IMR-90 (cell line): ENCODE data around the gene ATP9B. TPM values are rescaled to one million over a fixed set of nuclear protein-coding genes. Genes with fewer than 3 reads are reported as not detected.

ENCODE experiments used
- ATAC-seq: fragments of 200-7000 bp; cut with Tn5 transposase; 2 replicates; pipeline ENCODE4 v1.9.1; 2020; ENCODE audit warnings: low read depth, mild to moderate bottlenecking, moderate library complexity
- BruUV-seq: library from RNA; stranded (reverse); fragments of 400-500 nt; replicated peaks from 2 replicates; lab custom pipeline; 2021; lab: Mats Ljungman, UMichigan
- CTCF ChIA-PET: fragments of 300-600 bp; formaldehyde crosslinking; extraction: SDS; loops from one replicate; lab custom pipeline; 2021; ENCODE audit warnings: antibody characterized with exemption; lab: Yijun Ruan, JAX
- POLR2A ChIA-PET: fragments of 300-600 bp; sonication (Branson Sonifier 250); formaldehyde crosslinking; loops from one replicate; lab custom pipeline; 2022; ENCODE audit warnings: antibody characterized with exemption; ENCODE audit not compliant: unreplicated experiment; lab: Charles Lee
- DNase-seq: peaks from one replicate; pipeline ENCODE4 v3.0.0; 2013
- H2AFZ ChIP-seq: replicated peaks from 2 replicates; pipeline ENCODE3; 2013; ENCODE audit warnings: low read length, mild to moderate bottlenecking; ENCODE audit not compliant: poor library complexity
- H2AK5ac ChIP-seq: 2 replicates; pipeline ENCODE4 v1.6.1; 2013; ENCODE audit warnings: low read depth, low read length, inconsistent platforms
- H2AK9ac ChIP-seq: replicated peaks from 2 replicates; pipeline ENCODE3; 2013; ENCODE audit warnings: mild to moderate bottlenecking, low read depth, low read length, moderate library complexity; ENCODE audit not compliant: poor library complexity
- H2BK120ac ChIP-seq: 2 replicates; pipeline ENCODE4 v1.6.1; 2013; ENCODE audit warnings: low read depth, low read length, inconsistent platforms
- H2BK15ac ChIP-seq: 3 replicates; pipeline ENCODE4 v1.6.1; 2013; ENCODE audit warnings: low read depth, low read length, inconsistent platforms
- H2BK20ac ChIP-seq: 2 replicates; pipeline ENCODE4 v1.6.1; 2013; ENCODE audit warnings: low read depth, mild to moderate bottlenecking, inconsistent platforms, low read length, moderate library complexity
- H2BK5ac ChIP-seq: 2 replicates; pipeline ENCODE4 v1.6.1; 2013; ENCODE audit warnings: mild to moderate bottlenecking, low read depth, low read length, inconsistent platforms; ENCODE audit not compliant: poor library complexity, severe bottlenecking
- H3K14ac ChIP-seq: replicated peaks from 2 replicates; pipeline ENCODE4 v1.6.1; 2013; ENCODE audit warnings: low read depth, low read length, inconsistent platforms
- H3K18ac ChIP-seq: 2 replicates; pipeline ENCODE4 v1.6.1; 2013; ENCODE audit warnings: low read depth, low read length, control low read depth
- H3K23ac ChIP-seq: 2 replicates; pipeline ENCODE4 v1.6.1; 2013; ENCODE audit warnings: low read depth, low read length, inconsistent platforms
- H3K27ac ChIP-seq: 2 replicates; pipeline ENCODE4 v1.5.1; 2013; ENCODE audit warnings: mild to moderate bottlenecking, control low read depth, low read length; ENCODE audit not compliant: insufficient read depth
- H3K27me3 ChIP-seq: 2 replicates; pipeline ENCODE4 v1.6.1; 2013; ENCODE audit warnings: low read length; ENCODE audit not compliant: control insufficient read depth, insufficient read depth
- H3K36me3 ChIP-seq: 2 replicates; pipeline ENCODE4 v1.6.1; 2013; ENCODE audit warnings: low read length, mixed read lengths; ENCODE audit not compliant: control insufficient read depth, insufficient read depth
- H3K4ac ChIP-seq: 2 replicates; pipeline ENCODE4 v1.6.1; 2013; ENCODE audit warnings: low read depth, low read length, inconsistent platforms
- H3K4me1 ChIP-seq: 2 replicates; pipeline ENCODE4 v1.6.1; 2013; ENCODE audit warnings: low read length, mixed read lengths; ENCODE audit not compliant: control insufficient read depth, insufficient read depth
- H3K4me2 ChIP-seq: 2 replicates; pipeline ENCODE4 v1.6.1; 2013; ENCODE audit warnings: low read depth, mild to moderate bottlenecking, control low read depth, low read length, moderate library complexity
- H3K4me3 ChIP-seq: 2 replicates; pipeline ENCODE4 v1.5.1; 2013; ENCODE audit warnings: low read depth, mild to moderate bottlenecking, control low read depth, low read length, moderate library complexity; ENCODE audit not compliant: insufficient read depth
- H3K56ac ChIP-seq: 2 replicates; pipeline ENCODE4 v1.6.1; 2013; ENCODE audit warnings: low read length, inconsistent platforms; ENCODE audit not compliant: insufficient read depth; ENCODE audit errors: extremely low read depth
- H3K79me1 ChIP-seq, 2 experiments: 2 replicates each; pipeline ENCODE4 v1.6.1; 2013; ENCODE audit warnings: low read length in 2 of 2, inconsistent platforms in 1 of 2, low read depth in 1 of 2
- H3K9ac ChIP-seq: 2 replicates; pipeline ENCODE4 v1.6.1; 2013; ENCODE audit warnings: low read depth, low read length, control low read depth
- H3K9me1 ChIP-seq: 2 replicates; pipeline ENCODE4 v1.6.1; 2013; ENCODE audit warnings: low read length, inconsistent platforms; ENCODE audit not compliant: insufficient read depth
- H3K9me3 ChIP-seq: 2 replicates; pipeline ENCODE4 v1.6.1; 2013; ENCODE audit warnings: low read length; ENCODE audit not compliant: control insufficient read depth, insufficient read depth
- H4K20me1 ChIP-seq: 2 replicates; pipeline ENCODE4 v1.6.1; 2013; ENCODE audit warnings: low read length, inconsistent platforms; ENCODE audit not compliant: insufficient read depth
- H4K5ac ChIP-seq: 2 replicates; pipeline ENCODE4 v1.6.1; 2013; ENCODE audit warnings: mild to moderate bottlenecking, low read depth, low read length, control low read depth
- H4K8ac ChIP-seq, 2 experiments: 2 replicates each; pipeline ENCODE4 v1.6.1; 2013; ENCODE audit warnings: low read depth in 2 of 2, low read length in 2 of 2, control low read depth in 1 of 2, inconsistent platforms in 1 of 2
- H4K91ac ChIP-seq: 2 replicates; pipeline ENCODE4 v1.6.1; 2013; ENCODE audit warnings: low read depth, low read length, inconsistent platforms; ENCODE audit not compliant: insufficient read depth
- BHLHE40 ChIP-seq: fragments of 150-350 bp; IDR thresholded peaks from 2 replicates; pipeline ENCODE4 v1.6.1; 2016; ENCODE audit warnings: mild to moderate bottlenecking, low read depth, low read length
- CEBPB ChIP-seq: IDR thresholded peaks from 2 replicates; pipeline ENCODE4 v1.6.1; 2012; ENCODE audit warnings: low read depth, low read length, improper control_type of control experiment
- CTCF ChIP-seq: conservative IDR thresholded peaks from 2 replicates; pipeline ENCODE4 v1.5.1; 2012; ENCODE audit warnings: mild to moderate bottlenecking, low read depth, low read length, improper control_type of control experiment
- FOS ChIP-seq: fragments of 150-350 bp; IDR thresholded peaks from 2 replicates; pipeline ENCODE4 v1.6.1; 2016; ENCODE audit warnings: low read depth, low read length
- MAFK ChIP-seq: IDR thresholded peaks from 2 replicates; pipeline ENCODE4 v1.6.1; 2012; ENCODE audit warnings: low read depth, low read length, improper control_type of control experiment
- MAZ ChIP-seq: IDR thresholded peaks from 2 replicates; pipeline ENCODE4 v1.6.1; 2012; ENCODE audit warnings: low read depth, mild to moderate bottlenecking, low read length, improper control_type of control experiment, moderate library complexity, borderline replicate concordance
- NFE2L2 ChIP-seq: fragments of 150-350 bp; IDR thresholded peaks from 2 replicates; pipeline ENCODE4 v1.6.1; 2016; ENCODE audit warnings: low read depth, mild to moderate bottlenecking, low read length
- POLR2A ChIP-seq: IDR thresholded peaks from 2 replicates; pipeline ENCODE4 v1.6.1; 2012; ENCODE audit warnings: mild to moderate bottlenecking, low read depth, low read length
- RAD21 ChIP-seq: IDR thresholded peaks from 2 replicates; pipeline ENCODE4 v1.6.1; 2012; ENCODE audit warnings: low read length, improper control_type of control experiment
- RCOR1 ChIP-seq: IDR thresholded peaks from 2 replicates; pipeline ENCODE4 v1.6.1; 2012; ENCODE audit warnings: mild to moderate bottlenecking, low read length, improper control_type of control experiment; ENCODE audit not compliant: insufficient replicate concordance
- RFX5 ChIP-seq: IDR thresholded peaks from 2 replicates; pipeline ENCODE4 v1.8.0; 2012; ENCODE audit warnings: low read depth, mild to moderate bottlenecking, low read length, moderate library complexity
- SMC3 ChIP-seq: fragments of 150-350 bp; IDR thresholded peaks from 2 replicates; pipeline ENCODE4 v1.6.1; 2016; ENCODE audit warnings: low read depth, mild to moderate bottlenecking, antibody characterized with exemption, low read length, moderate library complexity
- WGBS, 2 experiments: methylation state at CpG; one replicate each; pipeline versions ENCODE4 v1.1.5 to v1.1.7; 2013; ENCODE audit warnings: missing lambda C conversion rate in 2 of 2; ENCODE audit not compliant: insufficient read length in 1 of 2; ENCODE audit errors: extremely low coverage in 2 of 2; 5-methylcytosine and 5-hydroxymethylcytosine counted together
- dilution Hi-C: fragments of 300-500 bp; cut with HindIII; formaldehyde crosslinking; loops from one replicate; pipeline ENCODE4 v1.14.3; 2018; ENCODE audit warnings: low sequenced_read_pairs; ENCODE audit not compliant: unreplicated experiment
- in situ Hi-C: fragments of 300-500 bp; cut with MboI; formaldehyde crosslinking; loops from 3 replicates; pipeline ENCODE4 v1.14.3; 2019; ENCODE audit warnings: low sequenced_read_pairs, inconsistent platforms, mixed read lengths
- intact Hi-C: fragments of 100-400 bp; cut with micrococcal nuclease; formaldehyde crosslinking; loops from 2 replicates; pipeline ENCODE4 v1.10.0; 2022
- polyA plus RNA-seq, 3 experiments: library from polyadenylated mRNA; depleted of rRNA; stranded (reverse); fragments of >200 nt; gene quantifications; 2 replicates each; pipeline ENCODE4 v1.2.3, GENCODE V29; 2012; ENCODE audit warnings: low replicate concordance in 1 of 3
- total RNA-seq: library from RNA; depleted of rRNA; stranded (reverse); fragments of >200 nt; gene quantifications from 2 replicates; pipeline ENCODE4 v1.2.3, GENCODE V29; 2012
- TF ChIP-seq, protein P1 (sequence below): fragments of 150-350 bp; IDR thresholded peaks from 2 replicates; pipeline ENCODE4 v1.6.1; 2017; ENCODE audit warnings: mild to moderate bottlenecking, antibody characterized with exemption, low read length, low read depth

The ATP9B gene
- total and polyA plus RNA-seq, 2 of the 4 experiments (the other 2 are of a cell fraction) = 11.0 to 11.5 TPM

DNA sequence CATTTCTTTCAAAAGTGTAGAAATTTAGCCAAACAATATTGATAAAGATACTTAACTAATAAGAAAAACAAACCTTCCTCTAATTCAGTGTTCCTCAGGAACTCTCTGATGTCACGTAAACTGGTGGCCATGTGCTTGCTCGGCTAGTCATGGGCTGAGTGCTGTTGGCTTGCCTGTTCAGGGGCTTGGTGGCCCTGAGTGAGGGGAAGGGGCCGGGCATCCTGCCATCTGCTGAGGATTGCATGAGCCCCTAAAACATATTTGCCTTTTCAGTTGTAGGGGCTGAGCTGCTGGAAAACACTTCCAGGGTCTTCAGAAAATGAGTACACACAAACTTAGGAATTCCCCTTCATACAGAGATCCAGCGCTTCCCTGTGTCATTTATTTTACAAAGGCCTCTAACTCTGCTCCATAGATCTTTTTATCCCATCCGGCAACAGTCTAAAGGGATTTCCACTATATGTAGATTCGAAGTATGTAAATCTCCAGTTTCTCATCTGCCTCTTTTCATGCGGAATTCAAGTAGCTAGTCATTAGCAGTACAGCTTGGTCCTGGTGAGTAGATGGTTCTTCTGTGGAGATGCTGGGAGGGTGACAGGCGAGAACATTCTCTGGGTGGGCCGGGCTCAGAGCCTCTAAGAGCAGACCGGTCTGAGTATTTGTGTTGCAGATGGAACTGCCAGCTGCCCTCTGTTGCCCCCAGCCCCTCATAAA, 306.4 kb downstream of the ATP9B start:
- Histone ChIP-seq H3K4me1 (no peaks in the 10 kb centered on the region), H4K91ac (no peak overlapping the region), H3K4me3 (no peak overlapping the region), H3K23ac (no peak overlapping the region), H2AK5ac (no peak overlapping the region), H3K56ac (no peak overlapping the region), H4K8ac (no peak overlapping the region), H3K4ac (no peak overlapping the region), H3K14ac (no peak overlapping the region), H3K27ac (no peak overlapping the region), H3K4me2 (no peak overlapping the region), H3K18ac (no peak overlapping the region), H2BK120ac (no peak overlapping the region), H3K9me1 (no peaks in the 10 kb centered on the region; the same call in 1 of the 2 replicates), H3K36me3 (peaks cover 11% of the 10 kb centered on the region), H3K79me1 (no peaks in the 10 kb centered on the region), H2AK9ac (no peak overlapping the region), H2AFZ (no peak overlapping the region), H3K27me3 (no peaks in the 10 kb centered on the region), H3K9me3 (no peaks in the 10 kb centered on the region), H4K20me1 (0 out of 2 replicates have a peak, but pooled peaks cover under 1% of the 10 kb centered on the region), H2BK20ac (no peak overlapping the region), H4K5ac (no peak overlapping the region), H2BK15ac (no peak overlapping the region), H2BK5ac (no peak overlapping the region), H3K9ac (no peak overlapping the region)
- BruUV-seq = no TSS peak
- in situ Hi-C loops (loop anchor here (5.0 kb wide), 2 partner anchors 157 to 267 kb away; no protein-coding TSS in a partner anchor), intact Hi-C loops (no loop called here), dilution Hi-C loops (no loop called here)
- no CpG with 5 or more reads among the region's 10 CpGs for WGBS, 2 experiments
- CTCF ChIA-PET = interaction anchor here (0.6 kb wide), 1 partner anchor 348 kb away, joined by 4 read pairs; no protein-coding TSS in a partner anchor
- TF ChIP-seq FOS (no peak), RFX5 (no peak), RAD21 (no peak), MAZ (no peak), SMC3 (no peak), BHLHE40 (no peak), POLR2A (no peak), CTCF (no peak), NFE2L2 (no peak), CEBPB (no peak), RCOR1 (no peak), MAFK (no peak)
- TF ChIP-seq, protein P1, sequence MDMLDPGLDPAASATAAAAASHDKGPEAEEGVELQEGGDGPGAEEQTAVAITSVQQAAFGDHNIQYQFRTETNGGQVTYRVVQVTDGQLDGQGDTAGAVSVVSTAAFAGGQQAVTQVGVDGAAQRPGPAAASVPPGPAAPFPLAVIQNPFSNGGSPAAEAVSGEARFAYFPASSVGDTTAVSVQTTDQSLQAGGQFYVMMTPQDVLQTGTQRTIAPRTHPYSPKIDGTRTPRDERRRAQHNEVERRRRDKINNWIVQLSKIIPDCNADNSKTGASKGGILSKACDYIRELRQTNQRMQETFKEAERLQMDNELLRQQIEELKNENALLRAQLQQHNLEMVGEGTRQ = no peak
- POLR2A ChIA-PET = no interaction called here
- no peak for DNase-seq
- ATAC-seq = no peak
